Vagina (tissue), 2 donors: ENCODE measurements around the gene CEP170B. TPM values are rescaled to one million over a fixed set of nuclear protein-coding genes. Genes with fewer than 3 reads are reported as not detected.
"Not testable (repeated sequence)": the region's sequence is repeated elsewhere in the genome, so short reads cannot be mapped to it uniquely, and the experiment has no call there.

Source experiments
- DNase-seq, 2 donors: peaks; one replicate each; pipeline ENCODE4 v3.0.0-alpha.2; 2017; ENCODE audit errors: extremely low spot score in 2 of 2
- H3K27ac ChIP-seq: fragments of 200-600 bp; sonication (generic); one replicate; pipeline ENCODE4 v1.5.1; 2019
- H3K27me3 ChIP-seq: fragments of 200-600 bp; sonication (generic); one replicate; pipeline ENCODE4 v1.5.1; 2019
- H3K36me3 ChIP-seq, 2 donors: fragments of 200-600 bp; sonication (generic); one replicate each; pipeline ENCODE4 v1.5.1; 2017 to 2019
- H3K4me1 ChIP-seq: fragments of 200-600 bp; sonication (generic); one replicate; pipeline ENCODE4 v1.5.1; 2019
- H3K4me3 ChIP-seq, 2 donors: fragments of 200-600 bp; sonication (generic); 1 replicate in 1 of 2; 2 replicates in 1 of 2; pipeline ENCODE4 v1.5.1; 2016 to 2019
- H3K9me3 ChIP-seq: fragments of 200-600 bp; sonication (generic); one replicate; pipeline ENCODE4 v1.5.1; 2019
- CTCF ChIP-seq, 3 experiments: fragments of 450-650 bp in 2 of 3; fragments of 200-600 bp in 1 of 3; sonication (generic) in 1 of 3; IDR thresholded peaks; one replicate each; pipeline ENCODE4 v1.5.1; 2017 to 2019; ENCODE audit warnings: antibody characterized with exemption in 3 of 3, mild to moderate bottlenecking in 2 of 3, moderate library complexity in 2 of 3
- POLR2A ChIP-seq, 2 donors: fragments of 450-650 bp; IDR thresholded peaks; one replicate each; pipeline ENCODE4 v1.6.1; 2017; ENCODE audit warnings: antibody characterized with exemption in 2 of 2, mild to moderate bottlenecking in 2 of 2, moderate library complexity in 2 of 2
- POLR2AphosphoS5 ChIP-seq, 2 donors: sonication (generic); formaldehyde crosslinking; IDR thresholded peaks; one replicate each; pipeline ENCODE4 v1.9.0; 2017; ENCODE audit warnings: antibody characterized with exemption in 2 of 2, mild to moderate bottlenecking in 2 of 2, low read depth in 1 of 2; ENCODE audit not compliant: insufficient read depth in 1 of 2
- intact Hi-C: fragments of 100-400 bp; cut with DNase I; formaldehyde crosslinking; loops from one replicate; pipeline ENCODE4 v1.15.1; 2023
- total RNA-seq: library from RNA; depleted of rRNA; stranded (reverse); fragments of >200 nt; gene quantifications from one replicate; pipeline ENCODE4 v1.2.3, GENCODE V29; 2016

Gene CEP170B
- total RNA-seq, 1 donor from 2014 or later, result 17.9 TPM

DNA sequence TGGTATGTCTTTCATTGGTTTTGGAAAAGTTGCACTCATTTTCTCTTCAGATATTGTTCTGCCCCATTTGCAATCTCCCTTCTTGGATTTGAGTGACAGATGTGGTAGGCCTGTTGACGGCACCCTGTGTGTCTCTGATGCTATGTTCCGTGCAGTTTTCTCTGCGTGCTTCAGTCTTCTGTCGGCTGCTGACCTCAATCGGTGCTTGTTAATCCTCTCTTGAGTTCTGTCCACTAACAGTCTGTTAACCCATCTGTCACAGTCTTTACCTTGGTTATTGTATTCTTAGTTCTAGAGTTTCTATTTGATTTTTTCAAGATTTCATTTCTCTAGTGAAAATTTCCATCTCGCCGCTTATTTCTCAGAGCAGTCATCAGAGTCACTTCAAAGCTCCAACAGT is 38.9 kb downstream of the CEP170B start:
- H3K4me1 ChIP-seq, result no peaks in the 10 kb centered on the region
- intact Hi-C loops, result no loop called here
- no peaks in the 10 kb centered on the region for H3K36me3 ChIP-seq
- no peak for TF ChIP-seq POLR2AphosphoS5 (IDR thresholded peaks at IDR 0.05; ENCODE audit: insufficient read depth in 1 of 2, low read depth in 1 of 2)
- no peak for TF ChIP-seq POLR2A (IDR thresholded peaks at IDR 0.05)
- no peak for TF ChIP-seq CTCF (IDR thresholded peaks at IDR 0.05)
- no peak for DNase-seq
- H3K4me3 ChIP-seq, result no peak overlapping the region
- H3K27me3 ChIP-seq, result no peaks in the 10 kb centered on the region
- H3K27ac ChIP-seq, result no peak overlapping the region
- H3K9me3 ChIP-seq, result no peaks in the 10 kb centered on the region

GRCh38 chr14:104904650-104905578 is 39.8 kb downstream of the CEP170B start:
- H3K4me3 ChIP-seq, H3K36me3 ChIP-seq, H3K4me1 ChIP-seq, DNase-seq, H3K9me3 ChIP-seq, intact Hi-C loops, H3K27ac ChIP-seq, H3K27me3 ChIP-seq: not testable (repeated sequence)

DNA sequence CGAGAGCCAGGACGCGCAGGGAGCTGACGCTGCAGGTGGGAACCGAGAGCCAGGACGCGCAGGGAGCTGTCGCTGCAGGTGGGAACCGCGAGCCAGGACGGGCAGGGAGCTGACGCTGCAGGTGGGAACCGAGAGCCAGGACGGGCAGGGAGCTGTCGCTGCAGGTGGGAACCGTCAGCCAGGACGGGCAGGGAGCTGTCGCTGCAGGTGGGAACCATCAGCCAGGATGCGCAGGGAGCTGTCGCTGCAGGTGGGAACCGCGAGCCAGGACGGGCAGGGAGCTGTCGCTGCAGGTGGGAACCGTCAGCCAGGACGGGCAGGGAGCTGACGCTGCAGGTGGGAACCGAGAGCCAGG is 40.5 kb downstream of the CEP170B start:
- H3K4me3 ChIP-seq, H3K27ac ChIP-seq, H3K36me3 ChIP-seq, H3K4me1 ChIP-seq, H3K27me3 ChIP-seq, H3K9me3 ChIP-seq, intact Hi-C loops, DNase-seq: not testable (repeated sequence)

DNA sequence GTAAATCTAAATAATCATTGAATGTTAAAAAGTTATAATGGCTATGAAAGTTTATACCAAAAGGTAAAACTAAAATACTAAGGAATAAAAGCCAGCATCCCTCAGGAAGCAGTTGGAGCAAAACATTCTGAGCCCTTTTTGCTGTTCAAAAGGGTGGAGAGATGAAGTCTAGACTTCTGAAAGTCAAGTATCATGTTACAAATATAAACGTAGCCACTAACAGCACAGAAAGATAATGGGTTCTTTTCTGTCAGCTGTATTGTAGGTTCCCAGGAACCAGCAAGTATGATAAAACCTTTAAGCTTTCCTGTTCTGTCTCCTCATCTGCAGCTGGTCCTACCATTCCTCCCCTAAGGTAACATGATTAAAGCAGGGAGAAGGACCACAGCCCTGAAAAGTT is 43.2 kb downstream of the CEP170B start:
- H3K4me1 ChIP-seq, result no peaks in the 10 kb centered on the region
- intact Hi-C loops, result no loop called here
- no peak overlapping the region for H3K27ac ChIP-seq
- no peak for DNase-seq
- TF ChIP-seq POLR2AphosphoS5 (IDR thresholded peaks at IDR 0.05; ENCODE audit: insufficient read depth in 1 of 2, low read depth in 1 of 2), result no peak
- no peak for TF ChIP-seq CTCF (IDR thresholded peaks at IDR 0.05)
- no peak for TF ChIP-seq POLR2A (IDR thresholded peaks at IDR 0.05)
- peaks cover 3% of the 10 kb centered on the region for H3K9me3 ChIP-seq
- no peaks in the 10 kb centered on the region for H3K36me3 ChIP-seq
- H3K27me3 ChIP-seq, result no peaks in the 10 kb centered on the region
- no peak overlapping the region for H3K4me3 ChIP-seq

DNA sequence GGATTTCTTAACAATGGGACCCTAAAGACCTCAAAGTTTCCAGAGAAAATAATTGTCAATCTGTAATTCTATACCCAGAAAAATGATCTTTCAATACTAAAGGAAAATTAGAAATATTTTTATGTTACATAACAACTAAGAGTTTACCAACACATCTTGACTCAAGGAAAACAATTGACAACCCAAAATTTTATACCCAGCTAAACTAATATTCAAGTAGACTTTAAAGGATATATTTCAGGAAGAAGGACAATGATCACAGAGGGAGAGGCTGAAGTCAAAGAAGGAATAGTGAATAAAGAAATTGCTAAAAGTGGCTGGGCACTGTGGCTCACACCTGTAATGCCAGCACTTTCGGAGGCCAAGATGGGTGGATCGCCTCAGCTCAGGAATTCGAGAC is 47.0 kb downstream of the CEP170B start:
- TF ChIP-seq POLR2A (IDR thresholded peaks at IDR 0.05) (no peak), POLR2AphosphoS5 (IDR thresholded peaks at IDR 0.05; ENCODE audit: insufficient read depth in 1 of 2, low read depth in 1 of 2) (no peak), CTCF (IDR thresholded peaks at IDR 0.05) (no peak)
- H3K27me3 ChIP-seq, result no peaks in the 10 kb centered on the region
- H3K36me3 ChIP-seq, result no peaks in the 10 kb centered on the region
- H3K4me3 ChIP-seq, result no peak overlapping the region
- H3K4me1 ChIP-seq, result no peaks in the 10 kb centered on the region
- intact Hi-C loops, result no loop called here
- no peak for DNase-seq
- no peak overlapping the region for H3K27ac ChIP-seq
- peaks cover 3% of the 10 kb centered on the region for H3K9me3 ChIP-seq

DNA sequence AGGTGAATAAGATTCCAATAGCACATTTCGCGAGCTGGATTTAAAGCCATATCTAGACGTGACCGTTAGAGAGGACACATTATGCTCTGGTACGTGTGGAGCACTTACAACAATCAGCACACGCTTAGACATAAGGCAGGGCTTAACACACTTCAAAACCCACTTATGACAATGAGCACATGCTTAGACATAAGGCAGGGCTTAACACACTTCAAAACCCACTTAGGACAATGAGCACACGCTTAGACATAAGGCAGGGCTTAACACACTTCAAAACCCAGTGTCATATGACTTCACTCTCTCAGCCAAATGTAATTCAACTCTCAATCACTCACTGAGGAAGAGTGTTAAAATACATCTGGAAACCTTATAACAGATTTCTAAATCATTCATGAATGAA is 48.4 kb downstream of the CEP170B start:
- DNase-seq, result no peak
- Histone ChIP-seq H3K4me3 (no peak overlapping the region), H3K27me3 (no peaks in the 10 kb centered on the region), H3K4me1 (no peaks in the 10 kb centered on the region), H3K9me3 (peaks cover 3% of the 10 kb centered on the region), H3K36me3 (no peaks in the 10 kb centered on the region), H3K27ac (no peak overlapping the region)
- intact Hi-C loops, result no loop called here
- no peak for TF ChIP-seq POLR2A (IDR thresholded peaks at IDR 0.05)
- TF ChIP-seq CTCF (IDR thresholded peaks at IDR 0.05), result no peak
- TF ChIP-seq POLR2AphosphoS5 (IDR thresholded peaks at IDR 0.05; ENCODE audit: insufficient read depth in 1 of 2, low read depth in 1 of 2), result no peak
